ENCODE results near the gene GCLM.

Gene GCLM

DNA sequence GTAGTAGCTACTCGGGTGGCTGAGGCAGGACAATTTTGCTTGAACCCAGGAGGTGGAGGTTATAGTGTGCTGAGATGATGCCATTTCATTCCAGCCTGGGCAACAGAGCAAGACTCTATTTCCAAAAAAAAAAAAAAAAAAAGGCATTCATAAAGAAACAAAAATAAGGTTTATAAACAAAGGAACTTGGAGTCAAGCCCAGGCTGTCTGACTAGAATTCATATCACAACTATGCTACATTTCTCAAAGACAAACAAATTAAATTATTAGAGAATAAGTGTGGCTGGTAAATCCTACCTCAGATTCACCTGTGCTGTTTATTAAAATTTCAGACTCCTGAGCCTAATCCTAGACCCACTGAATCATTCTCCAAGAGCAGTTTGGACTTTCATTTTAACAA lies 4.2 kb downstream of the GCLM start:
- DNase-seq (ENCODE audit: low read depth): no peak
- no peak for TF ChIP-seq MYC (IDR thresholded peaks at IDR 0.05; ENCODE audit: low read depth, low read length)
- TF ChIP-seq, protein P1, sequence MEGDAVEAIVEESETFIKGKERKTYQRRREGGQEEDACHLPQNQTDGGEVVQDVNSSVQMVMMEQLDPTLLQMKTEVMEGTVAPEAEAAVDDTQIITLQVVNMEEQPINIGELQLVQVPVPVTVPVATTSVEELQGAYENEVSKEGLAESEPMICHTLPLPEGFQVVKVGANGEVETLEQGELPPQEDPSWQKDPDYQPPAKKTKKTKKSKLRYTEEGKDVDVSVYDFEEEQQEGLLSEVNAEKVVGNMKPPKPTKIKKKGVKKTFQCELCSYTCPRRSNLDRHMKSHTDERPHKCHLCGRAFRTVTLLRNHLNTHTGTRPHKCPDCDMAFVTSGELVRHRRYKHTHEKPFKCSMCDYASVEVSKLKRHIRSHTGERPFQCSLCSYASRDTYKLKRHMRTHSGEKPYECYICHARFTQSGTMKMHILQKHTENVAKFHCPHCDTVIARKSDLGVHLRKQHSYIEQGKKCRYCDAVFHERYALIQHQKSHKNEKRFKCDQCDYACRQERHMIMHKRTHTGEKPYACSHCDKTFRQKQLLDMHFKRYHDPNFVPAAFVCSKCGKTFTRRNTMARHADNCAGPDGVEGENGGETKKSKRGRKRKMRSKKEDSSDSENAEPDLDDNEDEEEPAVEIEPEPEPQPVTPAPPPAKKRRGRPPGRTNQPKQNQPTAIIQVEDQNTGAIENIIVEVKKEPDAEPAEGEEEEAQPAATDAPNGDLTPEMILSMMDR (IDR thresholded peaks at IDR 0.05; ENCODE audit: low read depth, low read length): no peak
- no peak for TF ChIP-seq POLR2A (IDR thresholded peaks at IDR 0.05; ENCODE audit: extremely low read depth, insufficient read length)
- TF ChIP-seq, protein P2, sequence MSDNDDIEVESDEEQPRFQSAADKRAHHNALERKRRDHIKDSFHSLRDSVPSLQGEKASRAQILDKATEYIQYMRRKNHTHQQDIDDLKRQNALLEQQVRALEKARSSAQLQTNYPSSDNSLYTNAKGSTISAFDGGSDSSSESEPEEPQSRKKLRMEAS (IDR thresholded peaks at IDR 0.05; ENCODE audit: low read depth, low read length): no peak
- H3K4me3 ChIP-seq (ENCODE audit: low read depth, low read length): no peak overlapping the region

DNA sequence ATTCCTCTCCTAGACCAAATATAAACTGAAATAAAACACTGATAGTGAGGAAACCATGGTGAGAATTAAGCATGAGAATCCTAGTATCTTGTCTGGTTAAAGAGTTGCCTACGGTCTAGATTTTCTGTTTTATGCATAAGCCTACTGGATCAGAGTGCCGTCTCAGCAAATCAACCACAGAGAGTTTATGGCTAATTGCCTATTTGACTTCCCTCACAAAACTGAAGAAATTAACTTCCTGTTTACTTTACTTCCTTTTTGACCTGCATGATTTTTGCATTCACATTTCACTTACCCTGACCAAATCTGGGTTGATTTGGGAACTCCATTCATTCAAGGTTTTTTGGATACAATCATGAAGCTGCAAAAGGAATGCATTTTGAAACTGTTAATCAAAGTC lies 5.0 kb downstream of the GCLM start:
- H3K4me3 ChIP-seq (ENCODE audit: low read depth, low read length): no peak overlapping the region
- TF ChIP-seq POLR2A (IDR thresholded peaks at IDR 0.05; ENCODE audit: extremely low read depth, insufficient read length) (no peak), MYC (IDR thresholded peaks at IDR 0.05; ENCODE audit: low read depth, low read length) (no peak)
- TF ChIP-seq, protein P2 (IDR thresholded peaks at IDR 0.05; ENCODE audit: low read depth, low read length): no peak
- TF ChIP-seq, protein P1 (IDR thresholded peaks at IDR 0.05; ENCODE audit: low read depth, low read length): no peak
- peak; percentile 56 for DNase-seq (ENCODE audit: low read depth)

DNA sequence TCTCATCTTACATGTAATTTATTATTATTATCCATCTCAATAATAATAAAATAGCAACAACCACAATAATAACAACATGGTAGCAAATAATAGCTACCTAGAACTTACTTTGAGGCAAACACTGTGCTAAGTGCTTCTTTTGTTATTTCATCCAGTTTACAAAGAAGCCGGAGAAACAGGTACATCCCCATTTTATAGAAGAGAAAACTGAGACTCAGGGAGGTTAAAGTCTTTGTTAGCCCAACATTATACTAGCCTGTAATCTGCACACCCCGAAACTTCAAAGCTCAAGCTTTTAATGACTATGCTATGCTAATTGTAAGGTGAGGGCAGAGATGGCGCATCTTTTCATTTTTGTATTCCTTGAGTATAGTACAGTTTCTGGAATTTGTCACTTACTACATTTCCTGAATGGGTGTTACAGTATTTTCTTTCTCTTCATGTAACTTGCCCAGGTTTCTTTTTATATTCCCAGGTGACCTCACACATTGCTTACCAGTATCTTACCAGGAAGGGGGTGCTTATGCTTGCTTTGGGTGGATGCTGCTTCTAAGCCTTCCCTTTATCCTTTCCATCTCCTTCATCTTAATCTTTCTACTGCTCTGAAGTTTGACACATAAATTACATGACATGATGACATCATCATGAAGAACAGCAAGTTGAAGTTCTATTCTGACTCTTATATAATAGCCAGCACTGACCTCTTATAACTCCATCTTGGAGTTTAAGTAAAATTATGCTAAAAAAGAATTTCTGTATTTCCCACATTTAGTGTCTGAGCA lies 8.3 kb downstream of the GCLM start:
- no peak overlapping the region for H3K4me3 ChIP-seq (ENCODE audit: low read depth, low read length)
- no peak for TF ChIP-seq MYC (IDR thresholded peaks at IDR 0.05; ENCODE audit: low read depth, low read length)
- TF ChIP-seq, protein P2 (IDR thresholded peaks at IDR 0.05; ENCODE audit: low read depth, low read length): no peak
- TF ChIP-seq, protein P1 (IDR thresholded peaks at IDR 0.05; ENCODE audit: low read depth, low read length): no peak
- no peak for TF ChIP-seq POLR2A (IDR thresholded peaks at IDR 0.05; ENCODE audit: extremely low read depth, insufficient read length)

DNA sequence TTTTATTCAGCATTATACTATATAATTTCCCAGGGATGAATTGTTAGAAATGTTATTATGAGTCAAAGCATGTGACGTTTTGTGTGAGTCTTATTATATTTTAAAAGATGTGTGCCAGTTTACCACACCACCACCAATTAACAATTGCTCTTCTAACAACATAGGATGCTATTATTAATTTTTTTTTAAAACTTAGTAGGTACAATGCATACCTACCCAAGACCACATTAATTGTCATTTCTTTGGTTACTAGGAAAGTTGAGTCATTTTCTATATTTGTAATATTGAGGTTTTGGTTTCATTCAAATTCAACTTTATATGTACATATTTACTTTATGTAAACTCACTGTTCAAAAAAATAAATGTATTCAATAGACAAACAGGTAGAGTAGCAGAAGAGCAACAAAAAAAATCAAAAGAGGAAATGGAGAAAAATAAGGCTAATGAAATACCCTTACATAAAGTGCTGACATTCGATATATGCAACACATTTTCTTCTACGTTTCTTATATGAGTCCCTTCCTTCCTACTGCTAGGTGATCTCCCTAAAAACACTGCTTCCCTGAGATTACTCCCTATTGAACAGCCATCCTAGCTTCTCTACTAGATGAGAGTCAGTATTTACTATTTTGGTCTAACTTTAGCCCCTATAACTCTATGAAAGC lies 9.6 kb downstream of the GCLM start:
- TF ChIP-seq POLR2A (IDR thresholded peaks at IDR 0.05; ENCODE audit: extremely low read depth, insufficient read length) (no peak), MYC (IDR thresholded peaks at IDR 0.05; ENCODE audit: low read depth, low read length) (no peak)
- TF ChIP-seq, protein P2 (IDR thresholded peaks at IDR 0.05; ENCODE audit: low read depth, low read length): no peak
- TF ChIP-seq, protein P1 (IDR thresholded peaks at IDR 0.05; ENCODE audit: low read depth, low read length): no peak
- H3K4me3 ChIP-seq (ENCODE audit: low read depth, low read length): no peak overlapping the region
- no peak for DNase-seq (ENCODE audit: low read depth)

More for the DNA sequence above, 8.3 kb downstream of the GCLM start:
- no peak for DNase-seq (ENCODE audit: low read depth)

DNA sequence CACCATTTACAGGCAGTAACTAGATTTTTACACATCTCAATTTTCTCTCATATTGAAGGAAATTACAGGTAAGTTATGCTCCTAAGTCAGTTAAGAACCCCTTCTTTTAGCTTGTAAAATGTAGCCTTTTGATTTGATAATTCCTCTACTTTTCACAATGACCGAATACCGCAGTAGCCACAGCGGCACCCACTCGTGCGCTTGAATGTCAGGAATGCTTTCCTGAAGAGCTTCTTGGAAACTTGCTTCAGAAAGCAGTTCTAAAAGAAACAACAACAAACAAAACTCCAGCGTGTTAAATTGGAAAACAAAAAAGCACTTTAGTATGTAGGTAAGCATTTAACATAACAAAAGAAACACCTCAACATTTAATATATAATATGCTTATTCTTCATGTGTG lies 20.3 kb downstream of the GCLM start:
- TF ChIP-seq MYC (IDR thresholded peaks at IDR 0.05; ENCODE audit: low read depth, low read length) (no peak), POLR2A (IDR thresholded peaks at IDR 0.05; ENCODE audit: extremely low read depth, insufficient read length) (no peak)
- TF ChIP-seq, protein P1 (IDR thresholded peaks at IDR 0.05; ENCODE audit: low read depth, low read length): no peak
- TF ChIP-seq, protein P2 (IDR thresholded peaks at IDR 0.05; ENCODE audit: low read depth, low read length): no peak
- H3K4me3 ChIP-seq (ENCODE audit: low read depth, low read length): no peak overlapping the region

More for the DNA sequence above, 20.3 kb downstream of the GCLM start:
- no peak for DNase-seq (ENCODE audit: low read depth)

Data from NB4 (cell line).